ENCODE results near the gene CDK13. TPM values are rescaled to one million over a fixed set of nuclear protein-coding genes. Genes with fewer than 3 reads are reported as not detected.

The CDK13 gene
- total RNA-seq, 1 experiment from 2014 or later, result 34.9 TPM

GRCh38 chr7:39923091-39923490 lies 27.0 kb upstream of the CDK13 start:
- Histone ChIP-seq H4K20me1 (ENCODE audit: low read length) (no peaks in the 10 kb centered on the region), H3K79me2 (ENCODE audit: low read length) (no peaks in the 10 kb centered on the region), H3K4me2 (ENCODE audit: low read length) (no peak overlapping the region), H3K4me3 (ENCODE audit: low read length) (no peak overlapping the region), H3K4me1 (ENCODE audit: insufficient read depth, low read length) (no peaks in the 10 kb centered on the region), H3K9me2 (replicated peaks; ENCODE audit: low read length) (no peaks in the 10 kb centered on the region), H3K36me3 (ENCODE audit: low read depth, low read length) (no peaks in the 10 kb centered on the region), H3F3A (ENCODE audit: low read length, unreplicated experiment) (no peaks in the 10 kb centered on the region), H3K27ac (ENCODE audit: low read length) (no peak overlapping the region), H3K9ac (ENCODE audit: low read length) (no peak overlapping the region), H3K27me3 (ENCODE audit: low read length) (peaks cover 3% of the 10 kb centered on the region; the same call in 1 of the 2 replicates), H3K9me3 (ENCODE audit: low read length) (no peaks in the 10 kb centered on the region), H2AFZ (ENCODE audit: low read length) (no peak overlapping the region)
- intact Hi-C loops (cut with micrococcal nuclease), result no loop called here
- ChIA-PET POLR2A (ENCODE audit: unreplicated experiment) (no interaction called here), CTCF (no interaction called here)
- TF ChIP-seq EZH2 (IDR thresholded peaks at IDR 0.05; ENCODE audit: low read length, unreplicated experiment) (no peak), EZH2phosphoT487 (IDR thresholded peaks at IDR 0.05; ENCODE audit: borderline replicate concordance, low read length) (no peak), CTCF (conservative IDR thresholded peaks at IDR 0.05; ENCODE audit: low read depth, low read length) (no peak)
- BruUV-seq (replicated peaks), result no TSS peak
- ATAC-seq (no peak), DNase-seq (no peak)

GRCh38 chr7:39924122-39924521 lies 25.9 kb upstream of the CDK13 start:
- intact Hi-C loops (cut with micrococcal nuclease), result no loop called here
- no peak overlapping the region for H2AFZ ChIP-seq (ENCODE audit: low read length)
- no peak for ATAC-seq
- H3F3A ChIP-seq (ENCODE audit: low read length, unreplicated experiment), result no peaks in the 10 kb centered on the region
- H4K20me1 ChIP-seq (ENCODE audit: low read length), result no peaks in the 10 kb centered on the region
- ChIA-PET POLR2A (ENCODE audit: unreplicated experiment) (no interaction called here), CTCF (no interaction called here)
- H3K27ac ChIP-seq (ENCODE audit: low read length), result no peak overlapping the region
- H3K9ac ChIP-seq (ENCODE audit: low read length), result no peak overlapping the region
- DNase-seq, result no peak
- no peak for TF ChIP-seq CTCF (conservative IDR thresholded peaks at IDR 0.05; ENCODE audit: low read depth, low read length)
- TF ChIP-seq EZH2phosphoT487 (IDR thresholded peaks at IDR 0.05; ENCODE audit: borderline replicate concordance, low read length), result no peak
- TF ChIP-seq EZH2 (IDR thresholded peaks at IDR 0.05; ENCODE audit: low read length, unreplicated experiment), result no peak
- H3K79me2 ChIP-seq (ENCODE audit: low read length), result no peaks in the 10 kb centered on the region
- no TSS peak for BruUV-seq (replicated peaks)
- no peaks in the 10 kb centered on the region for H3K36me3 ChIP-seq (ENCODE audit: low read depth, low read length)
- no peak overlapping the region for H3K4me3 ChIP-seq (ENCODE audit: low read length)
- H3K4me1 ChIP-seq (ENCODE audit: insufficient read depth, low read length), result no peaks in the 10 kb centered on the region
- H3K4me2 ChIP-seq (ENCODE audit: low read length), result no peak overlapping the region
- H3K27me3 ChIP-seq (ENCODE audit: low read length), result peaks cover 3% of the 10 kb centered on the region; the same call in 1 of the 2 replicates
- H3K9me3 ChIP-seq (ENCODE audit: low read length), result no peaks in the 10 kb centered on the region
- no peaks in the 10 kb centered on the region for H3K9me2 ChIP-seq (replicated peaks; ENCODE audit: low read length)

- TF ChIP-seq EZH2 (IDR thresholded peaks at IDR 0.05; ENCODE audit: low read length, unreplicated experiment), result no peak
- no peak for TF ChIP-seq EZH2phosphoT487 (IDR thresholded peaks at IDR 0.05; ENCODE audit: borderline replicate concordance, low read length)
- no peak for TF ChIP-seq CTCF (conservative IDR thresholded peaks at IDR 0.05; ENCODE audit: low read depth, low read length)
- POLR2A ChIA-PET (ENCODE audit: unreplicated experiment), result no interaction called here
- Histone ChIP-seq H3F3A (ENCODE audit: low read length, unreplicated experiment) (no peaks in the 10 kb centered on the region), H3K36me3 (ENCODE audit: low read depth, low read length) (no peaks in the 10 kb centered on the region), H3K4me1 (ENCODE audit: insufficient read depth, low read length) (no peaks in the 10 kb centered on the region), H3K4me2 (ENCODE audit: low read length) (no peak overlapping the region), H3K27ac (ENCODE audit: low read length) (no peak overlapping the region), H2AFZ (ENCODE audit: low read length) (no peak overlapping the region), H4K20me1 (ENCODE audit: low read length) (no peaks in the 10 kb centered on the region), H3K4me3 (ENCODE audit: low read length) (no peak overlapping the region), H3K9ac (ENCODE audit: low read length) (no peak overlapping the region), H3K9me3 (ENCODE audit: low read length) (no peaks in the 10 kb centered on the region), H3K27me3 (ENCODE audit: low read length) (peaks cover 3% of the 10 kb centered on the region; the same call in 1 of the 2 replicates), H3K9me2 (replicated peaks; ENCODE audit: low read length) (no peaks in the 10 kb centered on the region), H3K79me2 (ENCODE audit: low read length) (no peaks in the 10 kb centered on the region)
- no TSS peak for BruUV-seq (replicated peaks)
- DNase-seq (no peak), ATAC-seq (no peak)
- CTCF ChIA-PET, result no interaction called here
- intact Hi-C loops (cut with micrococcal nuclease), result no loop called here
Measured at GRCh38 chr7:39926111-39926510, 23.9 kb upstream of the CDK13 start.
